Cerebellar cortex (tissue), 1 donor: Measurements from ENCODE around the gene COPS6.

ENCODE experiments used
- DNase-seq: peaks from one replicate; pipeline ENCODE4 v3.0.0-alpha.2; 2015; ENCODE audit warnings: low spot score

Gene COPS6

DNA sequence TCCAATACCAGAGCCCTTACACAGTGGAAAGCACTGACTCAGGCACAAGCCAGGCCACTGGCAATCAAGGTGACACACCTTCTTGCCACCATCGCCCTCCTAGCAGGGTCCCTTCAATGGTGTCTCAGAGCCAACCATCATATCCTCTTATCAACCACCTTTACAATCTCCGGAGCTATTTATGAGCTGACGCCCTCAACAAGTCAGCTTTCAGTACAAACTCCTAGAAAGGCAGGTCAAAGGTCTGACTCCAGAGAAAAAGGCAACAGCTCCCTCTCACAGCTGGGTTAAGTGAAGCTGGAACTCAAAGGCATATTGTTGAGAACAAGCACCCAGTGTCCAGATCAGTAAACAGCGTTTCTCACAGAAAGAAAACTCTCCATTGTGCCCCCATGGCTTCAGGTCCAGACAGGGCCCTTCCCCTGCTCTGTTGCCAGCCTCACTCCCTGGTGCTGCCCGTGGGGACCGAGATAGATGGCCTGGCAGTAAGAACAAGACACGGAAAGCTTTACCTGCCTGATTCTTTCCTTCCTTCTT is 9.7 kb upstream of the COPS6 start:
- no peak for DNase-seq

GRCh38 chr7:100080907-100081534 is 7.7 kb upstream of the COPS6 start:
- no peak for DNase-seq

DNA sequence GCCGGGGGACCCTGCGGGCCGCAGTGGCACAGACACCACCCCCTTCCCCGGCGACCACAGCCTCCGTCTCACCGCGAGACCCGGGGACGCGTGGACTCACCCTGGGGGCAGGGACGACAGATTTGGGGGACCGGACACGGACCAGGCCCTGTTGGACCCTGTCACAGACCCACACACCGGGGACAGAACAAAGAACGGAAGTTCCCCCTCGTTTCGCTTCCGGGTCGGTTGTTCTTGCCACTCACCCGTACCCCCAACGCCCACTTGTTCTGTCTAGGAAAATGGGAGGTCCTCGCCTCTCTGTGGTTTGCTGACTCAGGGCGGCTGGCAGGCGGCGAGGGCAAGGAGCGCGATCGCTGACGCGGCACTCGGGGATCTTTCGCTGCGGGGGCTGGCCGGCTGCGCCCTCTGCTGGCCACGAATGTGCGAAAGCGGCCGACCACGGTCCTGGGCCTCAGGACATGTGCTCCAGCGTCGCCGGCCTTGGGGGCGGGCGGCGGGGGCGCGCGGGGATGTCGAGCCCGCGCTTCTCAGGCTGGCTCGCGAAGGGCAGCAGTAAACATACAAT is 7.2 kb upstream of the COPS6 start, which contains the start of gene ZNF3:
Gene ZNF3 (minus strand): TSS at position 189 of the 568 bp plus-strand sequence. CDS start 4,366 bp downstream, outside the sequence.
- DNase-seq = peak; percentile 99

DNA sequence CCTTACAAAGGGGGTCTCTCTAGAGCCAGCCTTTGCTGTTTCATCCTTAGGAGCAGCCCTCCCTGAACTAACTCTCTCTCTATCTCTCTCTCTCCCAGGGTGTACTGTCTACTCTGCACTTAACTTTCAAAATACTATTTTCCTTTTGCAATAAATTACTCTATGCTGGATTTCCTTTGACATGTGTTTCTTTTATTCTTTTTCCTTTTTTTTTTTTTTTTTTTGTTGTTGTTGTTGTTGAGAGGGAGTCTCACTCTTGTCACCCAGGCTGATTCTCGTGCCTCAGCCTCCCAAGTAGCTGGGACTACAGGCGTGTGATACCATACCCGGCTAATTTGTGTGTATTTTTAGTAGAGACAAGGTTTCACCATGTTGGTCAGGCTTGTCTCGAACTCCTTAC is 5.8 kb upstream of the COPS6 start:
- no peak for DNase-seq

- no peak for DNase-seq
These were observed 3.3 kb upstream of the COPS6 start for GRCh38 chr7:100085515-100085914.

DNA sequence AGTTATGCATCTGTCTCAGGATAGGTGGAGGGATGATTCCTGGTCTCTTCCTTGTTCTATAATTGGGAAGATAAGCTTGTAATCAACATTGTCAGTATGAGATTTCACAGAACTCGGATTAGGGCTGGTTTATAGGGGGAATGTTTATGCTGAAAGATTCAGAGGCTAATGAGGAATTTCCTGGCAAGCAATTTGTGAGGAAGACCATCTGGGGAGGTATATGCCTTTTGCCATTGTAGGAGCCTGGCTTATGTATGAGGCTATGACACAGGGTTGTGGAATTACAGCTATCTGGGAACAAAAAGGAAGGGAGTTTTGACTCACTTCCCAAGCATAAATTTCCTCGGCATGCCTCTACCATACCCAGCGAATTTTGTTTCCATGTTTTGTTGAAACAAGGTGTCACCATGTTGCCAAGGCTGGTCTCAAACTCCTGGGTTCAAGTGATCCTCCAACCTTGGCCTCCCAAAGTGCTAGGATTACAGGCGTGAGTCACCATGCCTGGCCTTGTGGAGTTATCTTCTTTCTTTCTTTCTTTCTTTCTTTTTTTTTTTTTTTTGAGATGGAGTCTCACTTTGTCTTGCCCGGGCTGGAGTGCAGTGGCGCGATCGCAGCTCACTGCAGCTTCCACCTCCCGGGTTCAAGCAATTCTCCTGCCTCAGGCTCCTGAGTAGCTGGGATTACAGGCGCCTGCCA is 1.6 kb upstream of the COPS6 start:
- DNase-seq = no peak

GRCh38 chr7:100088095-100088620 is 611 bp upstream of the COPS6 start:
- no peak for DNase-seq

DNA sequence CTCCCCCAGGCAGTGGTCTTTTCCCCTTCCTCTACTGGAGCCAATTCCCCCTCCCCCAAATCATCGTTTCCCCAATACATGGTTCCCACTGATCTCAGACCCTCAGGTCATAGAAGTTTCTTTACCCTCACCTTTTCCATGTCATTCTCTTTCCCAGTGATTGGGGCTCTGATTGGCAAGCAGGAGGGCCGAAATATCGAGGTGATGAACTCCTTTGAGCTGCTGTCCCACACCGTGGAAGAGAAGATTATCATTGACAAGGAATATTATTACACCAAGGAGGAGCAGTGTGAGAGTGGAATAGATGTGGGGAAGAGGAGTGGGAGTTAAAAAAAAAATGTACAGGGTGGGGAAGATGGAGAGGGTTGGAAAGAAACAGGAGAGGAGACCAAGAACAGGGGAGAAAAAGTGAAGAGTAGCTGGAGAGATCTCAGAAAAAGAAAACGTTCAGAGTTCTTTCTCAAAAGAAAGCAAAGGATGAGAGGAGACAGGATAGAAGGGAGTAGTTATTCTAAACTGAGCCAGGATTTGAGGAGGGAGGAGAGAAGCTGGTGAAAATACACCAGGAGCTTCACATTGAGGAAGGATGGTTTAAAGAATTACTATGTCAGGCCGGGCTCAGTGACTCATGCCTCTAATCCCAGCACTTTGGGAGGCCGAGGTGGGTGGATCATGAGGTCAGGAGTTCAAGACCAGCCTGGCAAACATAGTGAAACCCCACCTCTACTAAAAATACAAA is 858 bp downstream of the COPS6 start:
- no peak for DNase-seq

DNA sequence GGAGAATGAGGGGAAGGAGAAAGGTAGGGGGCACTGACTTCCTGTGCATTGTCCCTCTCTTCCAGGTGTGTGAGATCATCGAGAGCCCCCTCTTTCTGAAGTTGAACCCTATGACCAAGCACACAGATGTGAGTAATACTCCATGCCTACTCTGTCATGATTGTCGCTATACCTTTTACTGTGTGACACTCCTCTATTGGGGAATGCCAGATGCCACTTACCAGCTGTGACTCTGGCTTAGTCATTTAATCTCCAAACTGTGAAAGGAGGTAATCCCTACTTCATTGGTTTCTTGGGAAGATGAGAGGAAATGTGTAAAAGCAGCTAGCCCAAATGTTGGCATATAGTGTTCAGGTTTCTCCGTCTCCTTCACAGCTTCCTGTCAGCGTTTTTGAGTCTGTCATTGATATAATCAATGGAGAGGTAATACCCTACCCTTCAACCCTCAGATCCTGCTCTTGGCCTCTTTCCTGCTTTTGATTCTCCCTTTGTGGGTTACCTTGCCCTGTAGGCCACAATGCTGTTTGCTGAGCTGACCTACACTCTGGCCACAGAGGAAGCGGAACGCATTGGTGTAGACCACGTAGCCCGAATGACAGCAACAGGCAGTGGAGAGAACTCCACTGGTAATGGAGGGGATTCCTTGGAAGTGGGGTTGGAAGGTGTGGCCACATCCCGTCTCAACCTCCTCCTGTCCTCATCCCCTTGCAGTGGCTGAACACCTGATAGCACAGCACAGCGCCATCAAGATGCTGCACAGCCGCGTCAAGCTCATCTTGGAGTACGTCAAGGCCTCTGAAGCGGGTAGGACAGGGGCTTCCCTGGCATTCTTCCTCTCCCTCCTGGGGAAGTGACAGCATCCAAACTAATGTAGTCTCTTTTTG is 2.0 kb downstream of the COPS6 start:
- DNase-seq = no peak

DNA sequence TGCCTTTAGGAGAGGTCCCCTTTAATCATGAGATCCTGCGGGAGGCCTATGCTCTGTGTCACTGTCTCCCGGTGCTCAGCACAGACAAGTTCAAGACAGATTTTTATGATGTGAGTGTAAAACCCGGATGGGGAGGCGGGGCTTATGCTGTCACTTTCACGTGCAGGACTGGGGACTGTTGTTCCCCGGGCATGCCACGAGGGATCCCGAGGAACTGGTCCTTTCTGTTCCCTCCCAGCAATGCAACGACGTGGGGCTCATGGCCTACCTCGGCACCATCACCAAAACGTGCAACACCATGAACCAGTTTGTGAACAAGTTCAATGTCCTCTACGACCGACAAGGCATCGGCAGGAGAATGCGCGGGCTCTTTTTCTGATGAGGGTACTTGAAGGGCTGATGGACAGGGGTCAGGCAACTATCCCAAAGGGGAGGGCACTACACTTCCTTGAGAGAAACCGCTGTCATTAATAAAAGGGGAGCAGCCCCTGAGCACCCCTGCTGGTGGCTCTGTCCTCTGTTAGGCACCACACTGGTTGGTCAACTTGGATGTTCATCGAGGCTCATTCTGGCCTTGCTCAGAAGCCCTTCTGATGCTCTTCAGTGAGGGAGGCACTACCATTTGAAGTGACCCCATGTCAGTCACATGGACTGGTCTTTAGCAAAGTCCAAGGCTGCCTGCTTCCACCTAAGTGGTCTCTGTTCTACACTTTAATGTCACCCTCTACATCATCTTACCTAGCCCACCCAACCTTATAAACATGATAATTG is 2.8 kb downstream of the COPS6 start:
- DNase-seq = peak; percentile 40

DNA sequence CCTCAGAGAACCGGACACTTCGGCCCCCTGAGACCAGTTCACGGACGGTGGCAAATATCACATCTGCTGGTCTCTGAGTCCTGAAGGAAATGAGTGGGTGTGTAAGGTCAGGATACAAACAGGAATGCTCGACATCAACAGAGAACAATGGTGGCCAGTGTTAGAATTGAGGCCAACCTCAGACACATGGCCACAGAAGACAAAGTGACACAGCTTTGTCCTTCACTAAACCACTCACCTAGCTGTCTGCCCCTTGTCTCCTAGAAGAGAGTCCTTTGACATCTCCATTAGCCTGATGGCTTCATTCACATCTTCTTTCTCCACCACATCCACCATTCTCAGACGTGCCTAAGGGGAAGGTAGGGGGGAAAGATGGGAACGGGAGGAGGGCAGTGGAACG is 4.3 kb downstream of the COPS6 start:
- no peak for DNase-seq

DNA sequence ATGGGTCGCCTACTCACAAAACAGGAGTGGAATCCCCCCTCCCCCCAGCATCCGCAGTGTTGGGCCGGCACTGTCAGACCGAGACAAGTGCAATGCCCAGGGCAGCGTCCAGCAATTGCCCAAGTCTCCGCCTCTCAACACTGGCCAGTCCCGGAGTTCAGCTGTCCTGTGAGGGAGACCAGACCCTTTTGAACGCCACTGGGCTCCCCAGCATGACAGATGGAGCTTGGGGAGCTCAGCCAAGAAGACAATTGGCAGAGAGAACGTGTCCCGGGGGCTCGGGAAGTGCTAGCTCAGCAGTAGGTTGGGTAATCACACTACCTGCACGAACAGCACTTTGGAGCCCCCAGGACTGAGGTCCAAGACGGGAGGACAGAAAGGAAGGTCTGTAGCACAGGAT is 4.7 kb downstream of the COPS6 start:
- peak; percentile 64 for DNase-seq

- peak; percentile 39 for DNase-seq
These were observed 5.2 kb downstream of the COPS6 start for GRCh38 chr7:100093925-100094486.

- no peak for DNase-seq
These were observed 6.5 kb downstream of the COPS6 start for GRCh38 chr7:100095289-100095688.

DNA sequence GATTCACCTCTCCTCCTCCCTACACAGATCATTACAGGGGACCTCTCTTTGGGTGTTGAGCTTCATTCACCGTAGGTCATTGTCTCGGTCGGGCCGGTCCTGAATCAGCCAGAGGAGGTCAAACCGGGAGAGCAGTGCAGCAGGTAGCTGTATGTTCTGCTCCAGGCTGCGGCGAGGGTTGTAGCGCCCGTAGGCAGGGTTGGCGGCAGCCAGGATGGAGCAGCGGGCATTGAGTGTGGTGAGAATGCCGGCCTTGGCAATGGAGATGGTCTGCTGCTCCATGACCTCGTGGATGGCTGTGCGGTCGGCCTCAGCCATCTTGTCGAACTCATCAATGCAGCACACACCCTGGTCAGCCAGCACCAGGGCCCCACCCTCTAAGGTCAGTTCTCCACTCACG is 6.9 kb downstream of the COPS6 start:
- no peak for DNase-seq

- no peak for DNase-seq
These were observed 10.1 kb downstream of the COPS6 start for GRCh38 chr7:100098913-100099312.

DNA sequence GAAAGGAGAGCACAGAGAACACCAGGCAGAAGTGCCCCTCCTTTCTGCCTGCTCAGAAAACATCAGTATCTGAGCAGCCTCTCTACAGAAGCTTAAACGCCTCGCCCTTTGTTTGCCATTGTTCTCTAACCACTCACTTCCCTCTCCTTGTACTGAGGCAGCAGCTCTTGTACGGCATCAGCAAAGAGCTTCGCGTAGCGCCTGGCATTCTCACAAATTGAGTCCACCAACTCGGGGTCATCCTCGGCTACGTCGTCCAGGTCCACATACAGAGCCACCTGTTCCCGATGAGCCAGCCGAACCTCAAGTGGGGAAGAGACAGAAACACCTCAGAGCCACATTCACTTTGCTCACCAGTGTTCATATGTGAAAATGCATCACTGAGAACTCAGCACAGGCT is 10.7 kb downstream of the COPS6 start:
- DNase-seq = no peak

- DNase-seq = peak; percentile 90
These were observed 11.7 kb downstream of the COPS6 start for GRCh38 chr7:100100420-100101015.

GRCh38 chr7:100101016-100101862 is 12.5 kb downstream of the COPS6 start, which contains the start of the genes AP4M1 and MCM7:
Gene AP4M1, plus strand, starts transcription at chr7:100101643. Its CDS starts 72 bp downstream, at chr7:100101715.
Gene MCM7, minus strand, starts transcription at chr7:100101397. Its CDS starts 103 bp downstream, at chr7:100101294.
- DNase-seq = peak; percentile 99
